Heart left ventricle (tissue), 16 donors: ENCODE measurements around the gene TMEM270. TPM values are rescaled to one million over a fixed set of nuclear protein-coding genes. Genes with fewer than 3 reads are reported as not detected.

Source experiments
- ATAC-seq, 4 donors: fragments of 200-7000 bp; cut with Tn5 transposase; one replicate each; pipeline ENCODE4 v1.9.1; 2020 to 2022; ENCODE audit warnings: moderate library complexity in 4 of 4, mild to moderate bottlenecking in 3 of 4, moderate number of reproducible peaks in 1 of 4
- DNase-seq, 5 donors: peaks; one replicate each; pipeline ENCODE4 v3.0.0-alpha.2; 2020
- H3K27ac ChIP-seq, 12 donors: fragments of 200-600 bp; sonication (generic) in 4 of 12; one replicate each; pipeline versions ENCODE4 v1.5.0 to v1.8.0; 2016 to 2022; ENCODE audit warnings: mild to moderate bottlenecking in 2 of 12
- H3K27me3 ChIP-seq, 9 donors: fragments of 200-600 bp; sonication (generic) in 2 of 9; one replicate each; pipeline versions ENCODE4 v1.5.1 to v1.8.0; 2016 to 2022; ENCODE audit warnings: mild to moderate bottlenecking in 3 of 9
- H3K36me3 ChIP-seq, 9 donors: fragments of 200-600 bp; sonication (generic) in 2 of 9; one replicate each; pipeline versions ENCODE4 v1.5.0 to v1.8.0; 2018 to 2022; ENCODE audit warnings: mild to moderate bottlenecking in 2 of 9
- H3K4me1 ChIP-seq, 12 donors: fragments of 200-600 bp; sonication (generic) in 4 of 12; one replicate each; pipeline versions ENCODE4 v1.5.0 to v1.8.0; 2016 to 2022; ENCODE audit warnings: mild to moderate bottlenecking in 3 of 12
- H3K4me3 ChIP-seq, 12 donors: fragments of 200-600 bp; sonication (generic) in 4 of 12; one replicate each; pipeline versions ENCODE4 v1.5.0 to v1.8.0; 2017 to 2022; ENCODE audit warnings: mild to moderate bottlenecking in 9 of 12, moderate library complexity in 4 of 12
- H3K9me3 ChIP-seq, 12 donors: fragments of 200-600 bp; sonication (generic) in 4 of 12; one replicate each; pipeline versions ENCODE4 v1.5.0 to v1.8.0; 2016 to 2022; ENCODE audit warnings: mild to moderate bottlenecking in 1 of 12
- POLR2A ChIP-seq, 2 donors: fragments of 450-650 bp; IDR thresholded peaks; one replicate each; pipeline ENCODE4 v1.6.1; 2017; ENCODE audit warnings: antibody characterized with exemption in 2 of 2, mild to moderate bottlenecking in 2 of 2, moderate library complexity in 2 of 2
- WGBS, 4 donors: extraction: QIAGEN DNeasy Blood & Tissue Kit in 2 of 4; methylation state at CpG; one replicate each; pipeline versions ENCODE4 v1.1.5 to v1.1.7; 2013 to 2018; 5-methylcytosine and 5-hydroxymethylcytosine counted together
- intact Hi-C, 10 donors: fragments of 100-400 bp; cut with DNase I; formaldehyde crosslinking; loops; one replicate each; pipeline versions ENCODE4 v1.11.1 to v1.14.2; 2022
- polyA plus RNA-seq, 2 donors: library from polyadenylated mRNA; stranded (reverse); fragments of 200-250 nt; gene quantifications; one replicate each; pipeline ENCODE4 v1.2.3, GENCODE V29; 2013
- total RNA-seq, 9 donors: library from RNA; depleted of rRNA in 2 of 9; stranded (reverse); fragments of >200 nt in 2 of 9; fragmentation: NEBNext Ultra II Directional in 3 of 9; extraction: Animal tissue kit (Norgen Biotek cat#: 25700) in 3 of 9; gene quantifications; one replicate each; pipeline versions ENCODE4 v1.1.0 to v1.2.4, GENCODE V29; 2016 to 2023
- TF ChIP-seq, protein P1 (sequence below), 12 donors: fragments of 200-600 bp; sonication (generic) in 4 of 12; IDR thresholded peaks; one replicate each; pipeline versions ENCODE4 v1.5.0 to v1.8.0; 2018 to 2022; ENCODE audit warnings: antibody characterized with exemption in 12 of 12, mild to moderate bottlenecking in 5 of 12
- donor health status: ischemic (EF 13 %, LVEDD 7.1; RV severe dilation, severe dysfunction).
- donor health status: healthy with polysubstance abuse.
- donor health status: DM: no; HTN: yes; CAD: no.
- donor health status: DM: no; HTN: no; CAD: no.
- donor health status: ischemic (EF 25% LVEDD 6.9; RV normal size, moderate dysfunction).
- donor health status: ischemic (EF 25% LVEDD 5.7; RV mildly dilated, moderate dysfunction).
- donor health status: healthy.
- donor health status: DM: yes; HTN: yes; CAD: no.
- donor health status: ischemic (EF 35%, LVEDD 5.7; RV mildly dilated, moderate dysfunction).
- donor health status: nonischemic (EF 11% LVEDD 7.7; RV severe dilation, severe dysfunction).
- donor health status: DM: yes; HTN: yes; CAD: no.
- donor health status: PGD.
- donor health status: ischemic (EF 29% LVEDD 5.4; RV normal size, mild dysfunction).
- donor health status: nonischemic (EF 23%, LVEDD 6.1; RV moderate dilation, normal function).

The TMEM270 gene
- total and polyA plus RNA-seq, 11 donors, result not detected

DNA sequence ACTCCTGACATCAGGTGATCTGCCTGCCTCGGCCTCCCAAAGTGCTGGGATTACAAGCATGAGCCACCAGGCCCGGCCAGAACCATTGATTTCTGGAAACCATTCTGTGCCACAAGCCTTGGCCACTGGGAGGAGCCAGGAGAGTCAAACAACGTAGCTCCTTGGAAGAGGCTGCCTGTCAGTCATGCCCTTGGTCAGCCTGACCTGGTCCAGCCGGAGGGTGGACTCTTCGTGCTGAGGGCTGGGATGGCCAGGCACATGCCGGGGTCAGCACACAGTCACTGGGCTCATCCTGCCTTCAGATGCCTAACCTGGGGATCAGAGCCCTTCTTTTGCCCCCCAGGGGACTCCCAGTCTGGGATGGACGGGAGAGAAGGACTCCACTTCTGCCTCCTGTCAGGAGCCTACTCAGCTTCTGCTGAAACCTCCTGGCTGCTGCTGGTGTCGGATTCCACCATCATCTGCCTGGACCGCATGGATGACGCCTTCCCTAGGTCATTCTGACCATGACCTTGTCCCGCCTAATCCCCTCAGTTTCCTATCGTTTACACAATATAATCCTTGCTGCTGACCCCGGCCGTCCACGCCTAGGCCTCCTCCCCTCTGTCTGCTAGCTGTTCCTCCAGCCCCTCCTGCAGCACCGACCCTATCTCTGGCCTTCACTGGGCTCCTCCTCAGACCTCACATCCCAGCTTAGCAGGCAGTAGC is 30.4 kb downstream of the TMEM270 start:
- Histone ChIP-seq H3K36me3 (no peaks in the 10 kb centered on the region), H3K4me3 (no peak overlapping the region), H3K27me3 (peaks cover 0 to 3% (median 0%) of the 10 kb centered on the region in 9 donors), H3K4me1 (peaks cover 4 to 68% (median 25%) of the 10 kb centered on the region in 12 donors), H3K27ac (peak overlapping the region in 3 of 12 donors; percentile 8 to 70 (median 13)), H3K9me3 (peaks cover 0 to 13% (median 6%) of the 10 kb centered on the region in 12 donors)
- WGBS, 4 donors, result 79 to 83% (median 81%) methylated on average over 13 to 16 of the region's 16 CpGs
- TF ChIP-seq, protein P1, sequence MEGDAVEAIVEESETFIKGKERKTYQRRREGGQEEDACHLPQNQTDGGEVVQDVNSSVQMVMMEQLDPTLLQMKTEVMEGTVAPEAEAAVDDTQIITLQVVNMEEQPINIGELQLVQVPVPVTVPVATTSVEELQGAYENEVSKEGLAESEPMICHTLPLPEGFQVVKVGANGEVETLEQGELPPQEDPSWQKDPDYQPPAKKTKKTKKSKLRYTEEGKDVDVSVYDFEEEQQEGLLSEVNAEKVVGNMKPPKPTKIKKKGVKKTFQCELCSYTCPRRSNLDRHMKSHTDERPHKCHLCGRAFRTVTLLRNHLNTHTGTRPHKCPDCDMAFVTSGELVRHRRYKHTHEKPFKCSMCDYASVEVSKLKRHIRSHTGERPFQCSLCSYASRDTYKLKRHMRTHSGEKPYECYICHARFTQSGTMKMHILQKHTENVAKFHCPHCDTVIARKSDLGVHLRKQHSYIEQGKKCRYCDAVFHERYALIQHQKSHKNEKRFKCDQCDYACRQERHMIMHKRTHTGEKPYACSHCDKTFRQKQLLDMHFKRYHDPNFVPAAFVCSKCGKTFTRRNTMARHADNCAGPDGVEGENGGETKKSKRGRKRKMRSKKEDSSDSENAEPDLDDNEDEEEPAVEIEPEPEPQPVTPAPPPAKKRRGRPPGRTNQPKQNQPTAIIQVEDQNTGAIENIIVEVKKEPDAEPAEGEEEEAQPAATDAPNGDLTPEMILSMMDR (IDR thresholded peaks at IDR 0.05), result no peak
- no peak for TF ChIP-seq POLR2A (IDR thresholded peaks at IDR 0.05)
- no peak for ATAC-seq
- no peak for DNase-seq
- intact Hi-C loops, result loop anchor here in 2 of 10 donors (5.0 kb wide), 1 partner anchor 136 kb away; the partner anchor contains the start of gene ELN (in 2 of the 2)

DNA sequence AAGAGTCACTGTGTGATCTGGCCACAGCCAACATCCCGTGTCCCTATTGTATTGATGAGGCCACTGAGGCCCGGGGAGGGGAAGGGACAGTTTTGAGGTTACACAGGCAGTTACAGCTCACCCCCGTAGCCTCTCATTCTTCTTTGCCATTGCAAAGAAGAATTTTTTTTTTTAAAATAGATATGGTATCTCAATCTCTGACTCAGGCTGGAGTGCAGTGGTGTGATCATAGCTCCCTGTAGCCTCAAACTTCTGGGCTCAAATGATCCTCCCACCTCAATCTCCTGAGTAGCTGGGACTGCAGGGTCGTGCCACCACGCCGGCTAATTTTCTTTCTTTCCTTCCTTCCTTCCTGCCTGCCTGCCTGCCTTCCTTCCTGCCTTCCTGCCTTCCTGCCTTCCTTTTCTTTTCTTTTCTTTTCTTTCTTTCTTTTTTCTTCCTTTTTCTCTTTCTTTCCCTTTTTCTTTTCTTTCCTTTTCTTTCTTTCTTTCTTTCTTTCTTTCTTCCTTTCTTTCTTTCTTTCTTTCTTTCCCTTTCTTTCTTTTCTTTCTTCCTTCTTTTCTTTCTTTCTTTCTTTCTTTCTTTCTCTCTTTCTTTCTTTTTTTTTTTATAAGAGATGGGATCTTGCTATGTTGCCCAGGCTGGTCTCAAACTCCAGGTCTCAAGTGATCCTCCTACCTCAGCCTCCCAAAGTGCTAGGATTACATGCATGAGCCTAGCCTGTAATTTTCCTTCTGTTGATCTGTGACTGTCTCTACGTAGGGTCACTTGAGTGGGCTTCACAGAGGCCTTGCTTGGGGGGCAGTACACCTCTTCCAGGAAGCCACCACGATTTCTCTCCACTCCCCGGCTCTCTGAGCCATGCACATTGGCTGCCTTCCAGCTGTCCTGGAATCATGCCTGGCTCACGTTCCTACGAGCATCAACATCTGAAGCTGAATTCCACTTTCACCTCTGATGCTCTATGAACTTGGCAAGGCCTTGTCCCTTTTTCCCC is 31.3 kb downstream of the TMEM270 start:
- no peak for ATAC-seq
- DNase-seq, result peak in 1 of 5 donors; percentile 64
- WGBS, 4 donors, result 44 to 55% (median 47%) methylated on average over 11 of the region's 11 CpGs
- intact Hi-C loops, result loop anchor here in 2 of 10 donors (5.0 kb wide), 1 partner anchor 135 kb away; the partner anchor contains the start of gene ELN (in 2 of the 2)
- peaks cover 0 to 22% (median 11%) of the 10 kb centered on the region in 12 donors for H3K9me3 ChIP-seq
- H3K36me3 ChIP-seq, result no peaks in the 10 kb centered on the region
- H3K4me3 ChIP-seq, result no peak overlapping the region
- no peaks in the 10 kb centered on the region for H3K27me3 ChIP-seq
- H3K27ac ChIP-seq, result peak overlapping the region in 5 of 12 donors; percentile 8 to 74 (median 32)
- TF ChIP-seq, protein P1 (IDR thresholded peaks at IDR 0.05), result no peak
- no peak for TF ChIP-seq POLR2A (IDR thresholded peaks at IDR 0.05)
- peaks cover 0 to 58% (median 16%) of the 10 kb centered on the region in 12 donors for H3K4me1 ChIP-seq

GRCh38 chr7:73893342-73894101 is 32.6 kb downstream of the TMEM270 start:
- no peak overlapping the region for H3K4me3 ChIP-seq
- TF ChIP-seq POLR2A (IDR thresholded peaks at IDR 0.05), result no peak
- WGBS, 4 donors, result 66 to 76% (median 70%) methylated on average over 9 to 22 of the region's 22 CpGs
- H3K36me3 ChIP-seq, result no peaks in the 10 kb centered on the region
- H3K9me3 ChIP-seq, result peaks cover 0 to 27% (median 11%) of the 10 kb centered on the region in 12 donors
- ATAC-seq (peak; percentile 6 to 63 (median 60)), DNase-seq (peak; percentile 69 to 90 (median 87))
- peak overlapping the region in 9 of 12 donors; percentile 32 to 74 (median 44) for H3K27ac ChIP-seq
- intact Hi-C loops, result loop anchor here in 2 of 10 donors (5.0 kb wide), 1 partner anchor 134 kb away; the partner anchor contains the start of gene ELN (in 2 of the 2)
- peaks cover 0 to 57% (median 15%) of the 10 kb centered on the region in 12 donors for H3K4me1 ChIP-seq
- H3K27me3 ChIP-seq, result no peaks in the 10 kb centered on the region

GRCh38 chr7:73894166-73894565 is 33.2 kb downstream of the TMEM270 start:
- Histone ChIP-seq H3K27ac (peak overlapping the region in 10 of 12 donors; percentile 18 to 74 (median 44)), H3K4me3 (no peak overlapping the region), H3K27me3 (no peaks in the 10 kb centered on the region), H3K36me3 (no peaks in the 10 kb centered on the region), H3K4me1 (peaks cover 0 to 50% (median 15%) of the 10 kb centered on the region in 12 donors), H3K9me3 (peaks cover 0 to 27% (median 11%) of the 10 kb centered on the region in 12 donors)
- 78 to 89% (median 87%) methylated on average over 5 to 6 of the region's 6 CpGs for WGBS, 4 donors
- no peak for DNase-seq
- intact Hi-C loops, result loop anchor here in 2 of 10 donors (5.0 kb wide), 1 partner anchor 133 kb away; the partner anchor contains the start of gene ELN (in 2 of the 2)
- TF ChIP-seq, protein P1 (IDR thresholded peaks at IDR 0.05), result no peak
- no peak for TF ChIP-seq POLR2A (IDR thresholded peaks at IDR 0.05)
- ATAC-seq, result no peak
